K562 (cell line): Measurements from ENCODE around the gene XRCC5. TPM values are rescaled to one million over a fixed set of nuclear protein-coding genes. Genes with fewer than 3 reads are reported as not detected.

Source experiments
- CAMTA2 ChIP-seq: fragments of 250-450 bp; sonication (Bioruptor Pico); conservative IDR thresholded peaks from 2 replicates; pipeline ENCODE4 v1.5.1; 2022
- CBFA2T2 ChIP-seq: fragments of 450-650 bp; conservative IDR thresholded peaks from 2 replicates; pipeline ENCODE4 v1.6.1; 2017; ENCODE audit warnings: mild to moderate bottlenecking
- E2F4 ChIP-seq: sonication (generic); formaldehyde crosslinking; IDR thresholded peaks from 2 replicates; pipeline ENCODE4 v1.8.0; 2022; ENCODE audit warnings: mild to moderate bottlenecking, low read depth, missing genetic modification reagents
- EP400 ChIP-seq: fragments of 450-650 bp; IDR thresholded peaks from 2 replicates; pipeline ENCODE4 v1.6.1; 2017; ENCODE audit warnings: antibody characterized with exemption, mild to moderate bottlenecking, moderate library complexity
- JUND ChIP-seq, 2 experiments: IDR thresholded peaks; 2 replicates in 1 of 2; 3 replicates in 1 of 2; pipeline ENCODE4 v1.6.1; 2011; ENCODE audit warnings: borderline replicate concordance in 2 of 2, low read depth in 2 of 2, low read length in 2 of 2, improper control_type of control experiment in 1 of 2, missing biosample characterization in 1 of 2, missing genetic modification characterization in 1 of 2, missing genetic modification reagents in 1 of 2
- KDM5B ChIP-seq: fragments of 200-600 bp; sonication (generic); IDR thresholded peaks from 2 replicates; pipeline ENCODE4 v1.6.1; 2012; ENCODE audit warnings: low read depth, mild to moderate bottlenecking, moderate library complexity, low read length, control low read depth, inconsistent platforms; ENCODE audit not compliant: insufficient replicate concordance
- MNT ChIP-seq, 2 experiments: fragments of 450-650 bp; conservative IDR thresholded peaks; 2 replicates each; pipeline ENCODE4 v1.6.1; 2017; ENCODE audit warnings: mild to moderate bottlenecking in 2 of 2, moderate library complexity in 2 of 2
- MYNN ChIP-seq, 2 experiments: sonication (generic); formaldehyde crosslinking in 1 of 2; IDR thresholded peaks; 2 replicates each; pipeline versions ENCODE4 v1.5.0 to v1.6.1; 2016 to 2020; ENCODE audit warnings: antibody characterized with exemption in 1 of 2, missing genetic modification reagents in 1 of 2
- NCOA2 ChIP-seq, 2 experiments: fragments of 450-650 bp; IDR thresholded peaks; 2 replicates each; pipeline ENCODE4 v1.6.1; 2018; ENCODE audit warnings: mild to moderate bottlenecking in 2 of 2, moderate library complexity in 1 of 2; ENCODE audit not compliant: partially characterized antibody in 2 of 2
- NONO ChIP-seq, 2 experiments: fragments of 200-400 bp in 1 of 2; fragments of 450-650 bp in 1 of 2; formaldehyde crosslinking in 1 of 2; IDR thresholded peaks; 2 replicates each; pipeline ENCODE4 v1.6.1; 2017; ENCODE audit warnings: low read depth in 2 of 2, mild to moderate bottlenecking in 2 of 2, moderate library complexity in 2 of 2, low read length in 1 of 2
- POLR2G ChIP-seq: fragments of 200-400 bp; formaldehyde crosslinking; IDR thresholded peaks from 2 replicates; pipeline ENCODE4 v1.6.1; 2017; ENCODE audit warnings: low read depth, mild to moderate bottlenecking, antibody characterized with exemption, low read length, moderate library complexity
- RAD51 ChIP-seq: fragments of 450-650 bp; IDR thresholded peaks from 2 replicates; pipeline ENCODE4 v1.7.1; 2016; ENCODE audit warnings: low read depth, mild to moderate bottlenecking, borderline replicate concordance
- RBM39 ChIP-seq: fragments of 200-400 bp; formaldehyde crosslinking; optimal IDR thresholded peaks from 2 replicates; pipeline ENCODE3; 2018; ENCODE audit warnings: low read depth, low read length
- SIRT6 ChIP-seq: IDR thresholded peaks from one replicate; pipeline ENCODE4 v1.6.1; 2012; ENCODE audit warnings: low read depth, mild to moderate bottlenecking, control low read depth, inconsistent platforms, low read length, moderate library complexity
- SMAD1 ChIP-seq: fragments of 150-350 bp; IDR thresholded peaks from 2 replicates; pipeline ENCODE4 v1.6.1; 2014; ENCODE audit warnings: low read length, low read depth; ENCODE audit not compliant: partially characterized antibody
- SRSF3 ChIP-seq: fragments of 200-400 bp; formaldehyde crosslinking; IDR thresholded peaks from 2 replicates; pipeline ENCODE4 v1.6.1; 2016; ENCODE audit warnings: mild to moderate bottlenecking, low read length, moderate library complexity; ENCODE audit not compliant: insufficient read depth
- TFE3 ChIP-seq: fragments of 450-650 bp; formaldehyde crosslinking; IDR thresholded peaks from 2 replicates; pipeline ENCODE4 v1.4.0; 2020; ENCODE audit warnings: mild to moderate bottlenecking, mixed read lengths
- ZNF140 ChIP-seq: fragments of 250-450 bp; sonication (Bioruptor Pico); IDR thresholded peaks from 2 replicates; pipeline ENCODE4 v1.8.0; 2021; ENCODE audit warnings: moderate library complexity, mild to moderate bottlenecking, inconsistent platforms
- ZNF143 ChIP-seq: sonication (generic); formaldehyde crosslinking; IDR thresholded peaks from 2 replicates; pipeline ENCODE4 v1.9.0; 2022; ENCODE audit warnings: mild to moderate bottlenecking, missing genetic modification reagents
- ZNF511 ChIP-seq: sonication (generic); formaldehyde crosslinking; IDR thresholded peaks from 2 replicates; pipeline ENCODE4 v1.8.0; 2022; ENCODE audit warnings: mild to moderate bottlenecking, missing genetic modification reagents
- polyA plus RNA-seq, 8 experiments: library from polyadenylated mRNA; depleted of rRNA in 4 of 8; stranded (reverse) in 5 of 8; unstranded in 3 of 8; fragments of >200 nt; fragmentation: Nextera tagmentation in 2 of 8; fragmentation: Illumina TruSeq in 1 of 8; extraction: Ambion mirVana in 2 of 8; extraction: Trizol in 1 of 8; gene quantifications; 2 replicates each; pipeline versions ENCODE4 v1.2.1 to v1.2.3, GENCODE V29; 2011 to 2014; ENCODE audit warnings: inconsistent platforms in 1 of 8, missing spikeins in 1 of 8
- total RNA-seq, 7 experiments: library from RNA; depleted of rRNA in 6 of 7; stranded (reverse); fragments of >200 nt in 6 of 7; fragmentation: Illumina TruSeq in 2 of 7; extraction: Trizol in 2 of 7; gene quantifications; 2 replicates each; pipeline versions ENCODE4 v1.2.1 to v1.2.3, GENCODE V29; 2011 to 2021; ENCODE audit warnings: low replicate concordance in 1 of 7

XRCC5 gene
- total and polyA plus RNA-seq, 9 of the 15 experiments (the other 6 are each of a cell fraction or from before 2014, with no cell fraction given), result 168 to 551 (median 297) TPM

GRCh38 chr2:216081487-216082116, 27.5 kb upstream of the XRCC5 start, which contains the start of the genes PECR and TMEM169 (continued):
- TF ChIP-seq TFE3 (CRISPR knock-in tag) (peak; percentile 88), NONO (IDR thresholded peaks at IDR 0.05; ENCODE audit: low read depth in 2 of 2, low read length in 1 of 2) (no peak), NCOA2 (IDR thresholded peaks at IDR 0.05; ENCODE audit: partially characterized antibody in 2 of 2) (no peak), MYNN (IDR thresholded peaks at IDR 0.05) (peak; percentile 57; the same call in 1 of the 2 replicates), MYNN (CRISPR knock-in tag; IDR thresholded peaks at IDR 0.05) (no peak), ZNF143 (no peak), SIRT6 (no peak), CAMTA2 (no peak), KDM5B (no peak), SMAD1 (no peak), E2F4 (CRISPR knock-in tag) (no peak), SRSF3 (no peak), ZNF511 (CRISPR knock-in tag) (no peak), MNT (conservative IDR thresholded peaks at IDR 0.05) (peak in 1 of 2 experiments; percentile 40; a peak in 2 of 4 replicates), EP400 (0 out of 2 replicates have a peak, but pooled peaks have one; percentile 25), RAD51 (peak; percentile 81), CBFA2T2 (0 out of 2 replicates have a peak, but pooled peaks have one; percentile 22), POLR2G (peak; percentile 85), JUND (IDR thresholded peaks at IDR 0.05; ENCODE audit: borderline replicate concordance, low read depth, low read length) (no peak), JUND (tag; IDR thresholded peaks at IDR 0.05; ENCODE audit: borderline replicate concordance, low read depth, low read length) (no peak), RBM39 (no peak), ZNF140 (CRISPR knock-in tag) (no peak)
